CD4-positive, alpha-beta T cell treated with Interleukin-6 at 100 ng/mL for 8 hours (primary cell): Measurements from ENCODE around the gene JADE2.
"Not testable (repeated sequence)": the region's sequence is repeated elsewhere in the genome, so short reads cannot be mapped to it uniquely, and the experiment has no call there.

Source experiments
- DNase-seq: peaks from one replicate; pipeline ENCODE4 v3.0.0-alpha.2; 2020; ENCODE audit warnings: mixed read lengths, low spot score

JADE2 gene

DNA sequence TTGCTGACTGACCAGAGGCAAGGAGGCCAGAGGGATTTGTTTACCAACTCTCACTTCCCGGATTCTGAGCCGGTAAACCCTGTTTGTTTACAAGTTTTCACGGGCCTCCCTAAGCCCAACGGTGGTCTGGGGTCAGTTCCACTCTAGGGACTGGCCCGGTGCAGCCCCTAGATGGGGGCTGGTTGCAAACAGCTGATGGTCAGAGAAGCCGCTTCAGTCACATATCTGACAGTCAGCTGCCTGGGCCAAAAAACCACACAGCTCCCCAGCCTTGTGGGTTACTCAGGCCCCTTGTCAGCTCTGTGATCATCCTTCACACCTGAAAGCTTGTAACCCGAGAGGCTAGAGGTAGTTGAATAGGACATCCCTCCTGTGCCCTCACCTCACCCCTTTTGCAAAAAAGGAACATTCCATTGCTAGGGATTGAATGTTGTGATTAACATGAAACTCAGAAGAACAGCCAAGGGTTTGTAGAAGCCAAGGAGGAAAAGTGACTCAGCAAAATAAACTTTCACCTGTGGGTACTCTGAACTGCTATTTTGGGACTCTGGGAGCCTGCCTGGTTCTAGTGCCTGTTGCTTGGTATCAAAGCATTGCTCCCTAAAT, 66.8 kb downstream of the JADE2 start:
- DNase-seq: no peak

DNA sequence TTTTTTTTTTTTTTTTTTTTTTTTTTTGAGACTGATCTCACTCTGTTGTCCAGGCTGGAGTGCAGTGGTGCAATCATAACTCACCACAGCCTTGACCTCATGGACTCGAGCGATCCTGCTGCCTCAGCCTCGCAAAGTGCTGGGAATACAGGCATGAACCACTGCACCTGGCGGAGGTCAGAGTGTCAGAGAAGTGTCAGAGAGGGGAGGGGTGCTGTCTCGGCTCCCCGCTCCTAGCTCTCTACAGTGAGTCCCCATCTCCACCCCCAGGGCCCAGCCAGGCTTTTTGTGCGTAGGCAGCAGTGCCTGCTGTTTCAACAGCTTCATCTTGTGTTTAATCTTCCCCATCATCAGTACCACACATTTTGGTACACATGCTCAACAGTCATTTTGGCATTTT, 68.9 kb downstream of the JADE2 start:
- no peak for DNase-seq

DNA sequence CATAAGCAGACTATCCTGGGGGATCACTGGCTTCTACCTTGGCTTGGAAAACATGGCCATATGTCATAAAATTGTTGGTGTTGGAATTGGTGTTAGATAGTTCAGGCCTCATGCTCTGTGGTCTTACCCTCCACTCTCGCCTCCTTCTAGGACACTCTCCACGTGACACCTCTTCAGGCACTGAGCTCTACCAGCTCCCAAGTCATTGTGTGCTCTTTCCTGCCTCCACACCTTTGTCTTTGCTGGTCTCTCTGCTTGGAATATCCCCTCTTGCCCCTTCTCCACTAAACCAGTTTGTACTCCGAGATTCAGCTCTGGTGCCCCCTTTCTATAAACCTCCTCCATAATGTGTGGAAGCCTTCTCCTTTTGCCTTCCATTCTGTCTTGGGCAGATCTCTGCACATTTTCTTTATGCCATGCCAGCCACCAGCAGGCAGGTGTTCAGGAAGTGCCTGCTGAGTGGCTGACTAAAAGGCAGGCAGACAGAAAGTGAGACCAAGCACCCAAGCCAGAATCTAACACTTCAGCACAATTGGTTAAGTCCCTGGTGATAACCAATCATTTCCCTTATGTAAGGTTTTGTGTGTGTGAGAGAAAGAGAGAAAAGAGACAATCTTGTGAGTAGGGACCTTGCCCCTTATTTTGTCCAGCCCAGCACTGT, 69.5 kb downstream of the JADE2 start:
- DNase-seq: no peak

DNA sequence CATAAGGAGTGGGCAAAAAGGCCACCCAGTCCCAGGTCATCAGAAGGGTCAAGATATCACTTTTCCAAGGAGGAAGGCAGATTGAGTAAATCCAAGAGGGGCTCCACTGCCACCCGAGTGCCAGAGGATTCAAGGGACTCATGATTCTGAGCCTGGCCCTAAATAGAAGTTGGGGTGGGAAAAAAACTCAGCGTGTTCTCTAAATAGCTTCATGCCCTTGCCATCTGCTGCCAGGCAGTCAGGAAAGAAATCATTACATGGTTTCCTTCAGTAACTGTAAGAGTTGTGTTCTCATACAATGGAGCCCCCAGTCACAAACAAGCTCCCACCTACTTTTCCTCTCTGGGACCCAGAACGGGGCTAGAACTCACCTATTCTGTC, 70.0 kb downstream of the JADE2 start:
- no peak for DNase-seq

DNA sequence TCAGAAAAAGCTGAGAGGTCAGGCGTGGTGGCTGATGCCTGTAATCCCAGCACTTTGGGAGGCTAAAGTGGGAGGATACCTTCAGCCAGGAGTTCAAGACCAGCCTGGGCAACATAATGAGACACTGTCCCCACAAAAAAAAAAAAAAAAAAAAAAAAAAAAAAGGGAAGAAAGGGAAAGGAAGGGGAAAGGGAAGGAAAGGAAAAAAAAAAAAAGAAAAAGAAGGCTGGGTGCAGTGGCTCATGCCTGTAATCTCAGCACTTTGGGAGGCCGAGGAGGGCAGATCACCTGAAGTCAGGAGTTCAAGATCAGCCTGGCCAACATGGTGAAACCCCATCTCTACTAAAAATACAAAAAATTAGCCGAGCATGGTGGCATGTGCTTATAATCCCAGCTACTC, 74.3 kb downstream of the JADE2 start:
- not testable (repeated sequence) for DNase-seq

DNA sequence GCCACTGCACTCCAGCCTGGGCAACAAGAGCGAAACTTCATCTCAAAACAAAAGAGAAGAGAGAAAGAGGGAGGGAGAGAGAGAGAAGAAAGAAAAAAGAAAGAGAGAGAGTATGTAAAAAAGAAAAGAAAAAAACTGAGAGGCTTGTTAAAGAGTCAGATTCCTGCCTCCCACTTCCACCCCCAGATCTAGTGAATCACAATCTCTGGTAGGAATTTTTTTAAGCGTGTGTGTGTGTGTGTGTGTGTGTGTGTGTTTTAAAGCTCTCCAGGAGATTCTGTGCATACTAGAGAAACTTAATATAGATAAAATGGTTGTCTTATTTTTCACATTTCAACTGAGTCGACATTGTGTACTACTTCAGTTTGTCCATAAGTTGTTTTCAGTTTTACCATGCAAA, 75.1 kb downstream of the JADE2 start:
- no peak for DNase-seq

DNA sequence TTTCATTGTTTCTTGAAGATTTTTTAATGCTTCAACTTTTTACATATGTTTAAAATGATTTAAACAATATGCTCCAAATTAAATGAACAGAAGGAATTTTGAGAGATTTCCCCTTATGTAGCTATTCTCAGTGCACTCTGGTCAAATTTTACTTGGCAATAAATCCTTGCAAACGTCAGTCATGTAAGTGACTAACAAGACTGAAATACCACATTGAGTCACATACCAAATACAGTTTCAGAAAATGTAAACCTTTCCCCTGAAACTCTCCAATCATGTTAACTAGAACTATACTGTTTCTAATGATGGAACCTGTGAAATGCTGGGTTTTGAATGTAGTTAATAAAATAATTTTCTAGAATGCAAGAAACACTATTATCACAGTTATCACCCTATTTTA, 77.6 kb downstream of the JADE2 start:
- DNase-seq: no peak

DNA sequence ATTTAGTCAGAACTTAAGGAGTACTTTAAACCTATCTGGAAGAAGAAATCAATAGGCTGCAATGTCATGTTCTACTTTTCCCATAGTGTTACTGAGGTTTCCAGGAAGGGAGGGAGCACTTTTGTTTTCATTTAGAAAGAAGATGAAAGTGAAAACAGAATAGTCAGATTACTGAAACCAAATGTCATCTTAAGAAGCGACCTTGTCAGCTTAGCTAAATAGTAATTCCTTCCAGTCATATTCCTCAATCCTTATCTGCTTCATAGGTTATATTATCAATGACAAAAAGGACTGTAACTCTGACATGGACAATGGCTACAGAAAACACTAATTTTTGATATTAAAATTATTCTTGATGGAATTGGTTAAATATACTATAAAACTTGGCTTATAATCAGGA, 79.4 kb downstream of the JADE2 start:
- no peak for DNase-seq

DNA sequence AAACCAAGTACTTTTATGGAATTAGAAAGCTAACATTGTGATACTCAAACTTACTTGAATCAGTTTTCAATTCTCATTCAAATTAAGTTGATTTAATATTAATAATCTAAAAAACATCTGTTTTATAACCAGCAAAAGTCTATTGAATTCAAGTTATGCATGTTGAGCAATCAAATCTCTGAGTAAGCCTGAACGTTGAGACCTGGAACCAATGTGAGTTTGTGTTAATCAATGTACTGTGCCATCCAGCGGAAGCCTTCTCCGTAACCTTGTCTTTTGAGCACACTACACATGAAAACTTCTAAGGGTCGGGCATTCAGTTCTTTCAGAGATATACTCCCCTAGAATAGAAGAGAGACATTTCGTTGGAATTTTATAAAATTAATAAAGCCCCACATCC, 81.3 kb downstream of the JADE2 start:
- DNase-seq: no peak

DNA sequence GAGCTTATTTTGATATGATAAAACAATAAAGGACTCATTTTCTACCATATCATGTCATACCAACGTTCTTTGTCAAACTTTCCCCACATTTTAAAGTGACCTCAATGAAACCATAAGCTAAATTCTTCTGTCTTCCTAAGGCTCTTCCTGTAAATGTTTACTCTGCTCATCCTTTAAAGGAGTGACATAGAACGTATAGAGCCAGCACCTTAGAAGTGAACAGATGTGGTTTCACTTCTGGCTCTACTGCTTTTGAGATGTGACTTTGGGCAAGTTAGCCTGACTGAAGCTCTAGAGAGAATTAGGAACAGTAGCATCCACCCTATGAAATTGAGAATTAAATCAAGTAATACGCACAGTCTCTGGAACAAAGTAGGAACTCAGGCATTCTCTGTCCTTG, 83.1 kb downstream of the JADE2 start:
- no peak for DNase-seq

DNA sequence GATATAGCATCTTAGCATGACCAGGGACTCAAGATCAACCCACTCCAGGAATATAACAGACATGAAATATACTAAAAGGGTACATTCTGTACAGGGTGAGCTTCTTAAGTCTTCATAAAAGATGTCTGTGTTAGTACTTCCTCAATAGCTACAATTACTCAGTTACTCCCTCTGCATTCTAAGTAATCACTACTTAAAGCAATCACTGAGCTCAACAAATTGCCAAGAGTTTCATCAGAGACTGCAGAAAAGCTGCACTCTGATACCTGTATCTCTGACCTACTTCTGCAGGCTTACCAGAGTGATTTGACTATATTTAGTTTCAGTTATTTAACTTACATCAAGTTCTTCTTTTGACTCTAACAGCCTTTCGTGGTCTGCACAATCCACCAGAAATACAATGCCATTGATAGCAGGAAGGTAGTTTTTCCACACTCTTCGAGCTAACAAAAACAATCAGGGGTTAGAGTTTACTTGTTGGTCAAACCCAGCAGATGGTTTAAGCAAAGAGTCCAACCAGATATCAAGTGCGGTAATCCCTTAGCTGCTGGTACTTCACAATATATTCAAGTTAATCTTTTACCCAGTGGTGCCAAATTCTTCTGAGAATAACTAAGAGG, 83.9 kb downstream of the JADE2 start:
- DNase-seq: no peak

DNA sequence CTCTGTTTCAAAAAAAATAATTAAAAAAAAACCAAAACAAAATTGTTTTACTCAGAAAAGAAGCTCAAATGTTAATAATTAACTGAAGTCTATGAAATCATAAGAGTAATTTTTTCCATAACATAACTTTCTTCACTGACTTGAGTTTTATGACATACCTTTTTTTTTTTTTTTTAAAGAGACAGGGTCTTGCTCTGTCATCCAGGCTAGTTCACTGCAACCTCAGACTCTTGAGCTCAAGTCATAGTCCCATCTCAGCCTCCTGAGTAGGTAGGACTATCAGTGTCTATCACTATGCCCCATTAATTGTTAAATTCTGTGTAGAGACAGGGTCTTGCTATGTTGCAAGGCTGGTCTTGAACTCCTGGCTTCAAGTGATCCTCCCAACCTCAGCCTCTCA, 85.3 kb downstream of the JADE2 start:
- DNase-seq: no peak

DNA sequence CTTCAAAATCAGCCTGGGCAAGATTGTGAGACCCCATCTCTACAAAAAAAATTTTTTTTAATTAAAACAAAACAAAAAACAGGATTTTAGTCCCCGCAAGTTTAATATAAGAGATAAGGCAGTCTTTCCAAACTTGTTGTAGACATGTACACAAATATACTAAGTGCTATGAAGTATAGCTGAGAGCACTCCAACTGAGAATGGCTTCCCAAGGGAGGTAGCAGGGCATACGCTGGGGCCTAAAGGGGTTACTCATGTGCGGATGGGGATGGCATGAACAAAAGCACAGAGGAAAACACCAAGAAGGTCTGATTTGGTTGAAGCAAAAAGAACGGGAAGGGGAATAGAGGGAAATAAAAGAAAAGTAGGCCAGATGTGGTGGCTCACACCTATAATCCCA, 86.0 kb downstream of the JADE2 start:
- no peak for DNase-seq

DNA sequence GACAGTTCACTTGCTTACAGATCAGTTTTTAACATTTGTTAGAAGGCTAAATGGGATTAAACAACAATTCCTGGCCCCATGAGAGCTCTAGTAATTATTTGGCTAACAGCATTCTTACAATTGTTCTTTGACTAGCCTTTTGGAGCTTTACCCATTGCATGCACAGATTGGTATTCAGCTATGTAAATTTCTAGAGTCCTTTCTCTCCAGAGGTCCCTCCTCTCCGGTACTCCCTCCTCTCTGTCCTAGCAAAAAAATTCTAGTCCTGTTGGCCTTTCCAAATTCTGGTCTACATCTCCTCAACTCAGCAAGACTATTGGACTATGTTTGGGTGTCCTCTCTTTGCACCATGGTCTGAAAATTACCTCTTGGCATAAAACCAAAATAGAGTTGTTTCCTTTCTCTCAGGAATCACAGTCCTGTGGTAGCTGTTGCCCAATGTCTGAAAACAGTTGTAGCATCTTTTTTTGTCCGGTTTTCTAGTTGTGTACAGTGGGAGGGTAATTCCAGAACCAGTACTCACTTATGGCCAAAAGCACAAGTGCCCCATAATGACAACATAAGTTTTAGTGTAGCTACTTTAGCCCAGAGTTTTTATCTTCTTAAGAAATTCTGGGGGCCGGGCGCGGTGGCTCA, 89.1 kb downstream of the JADE2 start:
- no peak for DNase-seq

DNA sequence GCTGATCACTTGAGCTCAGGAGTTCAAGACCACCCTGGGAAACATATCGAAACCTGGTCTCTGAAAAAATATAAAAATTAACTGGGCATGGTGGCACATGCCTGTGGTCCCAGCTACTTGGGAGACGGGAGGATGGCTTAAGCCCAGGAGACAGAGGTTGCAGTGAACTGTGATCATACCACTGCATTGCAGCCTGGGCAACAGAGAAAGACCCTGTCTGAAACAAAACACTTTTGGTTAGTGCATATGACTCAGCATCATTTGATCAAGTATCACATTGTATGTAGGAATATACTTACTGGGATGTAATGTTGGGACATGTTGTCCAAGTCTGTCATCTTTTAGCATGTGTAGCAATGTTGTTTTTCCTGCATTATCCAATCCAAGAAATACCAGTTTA, 95.2 kb downstream of the JADE2 start:
- no peak for DNase-seq

DNA sequence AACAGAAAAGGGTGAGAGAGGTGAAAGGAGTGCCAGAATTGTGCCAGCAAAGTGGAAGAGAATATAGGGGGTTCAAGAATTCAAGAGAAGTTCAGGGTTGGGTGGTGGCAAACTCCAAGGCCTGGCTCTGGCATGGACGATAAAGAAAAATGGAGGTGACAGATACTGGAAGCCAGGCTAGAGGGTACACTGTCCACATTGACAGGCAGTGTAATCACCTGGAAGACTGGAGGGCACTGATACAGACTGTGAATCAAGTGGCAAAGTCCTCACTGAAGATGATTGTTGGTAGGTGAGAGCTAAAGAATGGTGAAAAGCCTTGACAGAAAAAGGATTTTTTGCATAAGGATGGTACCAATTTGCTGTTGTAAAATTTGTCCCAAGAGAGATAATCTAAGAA, 100.1 kb downstream of the JADE2 start:
- no peak for DNase-seq

DNA sequence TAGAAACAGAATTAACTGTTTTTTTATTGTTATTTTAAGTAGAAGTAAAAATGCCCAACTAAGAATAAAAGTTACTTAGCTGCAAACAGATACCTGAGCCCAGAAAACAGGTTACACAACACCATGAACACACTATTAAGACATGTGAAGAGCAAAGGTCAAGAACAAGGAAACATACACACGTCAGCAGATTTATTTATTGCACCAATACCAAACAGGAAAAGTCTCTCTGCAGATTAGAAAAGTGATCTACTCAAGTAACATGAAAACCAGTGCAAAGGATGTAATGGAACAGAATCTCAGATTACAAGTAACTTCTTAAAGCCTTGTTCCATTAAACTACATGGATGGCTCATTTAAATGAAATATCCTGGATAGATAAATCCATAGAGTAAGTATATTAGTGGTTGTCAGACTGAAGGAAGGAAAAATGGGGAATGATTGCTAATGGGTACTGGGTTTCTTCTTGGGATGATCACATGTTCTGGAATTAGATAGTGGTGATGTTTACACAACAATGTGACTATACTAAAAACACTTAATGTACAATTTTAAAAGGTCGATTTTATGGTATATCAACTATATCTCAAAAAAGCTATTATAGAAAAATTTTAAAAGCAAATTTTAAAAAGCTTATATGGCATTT, 101.0 kb downstream of the JADE2 start:
- no peak for DNase-seq
